GM18867 (cell line): ENCODE data around the gene STK40.

Experiments used
- ATAC-seq: cut with Tn5 transposase; IDR thresholded peaks from one replicate; pipeline ENCODE4 v1.9.1; 2021; ENCODE audit warnings: mild to moderate bottlenecking, moderate library complexity; ENCODE audit not compliant: unreplicated experiment

STK40 gene

DNA sequence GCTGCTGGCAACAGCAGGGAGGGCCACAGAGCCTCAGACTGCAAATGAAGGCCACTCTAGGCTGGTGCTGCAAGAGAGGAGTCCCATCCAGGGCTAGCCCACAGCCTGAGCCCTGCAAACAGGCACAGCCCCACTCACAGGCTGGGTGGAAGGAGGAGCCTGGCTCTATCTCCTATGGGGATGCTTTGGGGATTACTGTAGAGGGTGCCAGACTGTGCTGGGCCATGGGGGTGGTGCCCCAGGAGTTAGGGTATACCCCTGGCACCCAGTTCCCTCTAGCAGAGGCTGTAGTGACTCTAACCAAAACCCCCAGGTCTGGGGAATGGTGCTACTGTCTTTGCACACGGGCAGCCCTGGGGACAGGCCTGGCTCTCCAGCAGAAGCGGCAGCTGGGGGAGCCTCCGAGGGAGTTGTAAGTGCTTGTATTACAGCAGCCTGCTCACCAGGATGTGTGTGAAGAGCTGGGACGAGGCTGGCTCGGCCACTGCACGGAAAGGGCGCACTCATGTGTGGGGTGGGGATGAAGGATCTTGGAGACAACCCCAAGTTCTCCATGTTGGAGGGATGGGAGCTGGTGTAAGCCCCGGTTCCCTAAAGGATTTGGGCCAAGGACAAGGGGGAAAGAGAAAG is 38.9 kb downstream of the STK40 start:
- no peak for ATAC-seq

- ATAC-seq: no peak
These were observed 40.4 kb downstream of the STK40 start for GRCh38 chr1:36345353-36345752.

DNA sequence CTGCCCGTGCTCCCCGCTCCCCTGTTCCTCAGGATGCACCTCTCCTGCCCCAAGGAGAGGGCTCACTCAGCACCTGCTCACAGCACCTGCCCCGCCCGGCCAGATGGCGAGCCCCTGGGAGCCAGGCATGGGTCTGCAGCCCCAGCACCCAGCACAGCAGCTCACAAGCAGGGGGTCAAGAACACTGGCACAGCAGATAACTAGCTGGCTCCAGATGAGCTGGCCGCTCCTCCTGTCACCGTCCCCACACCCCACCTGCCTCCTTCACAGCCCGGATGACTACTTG is 41.4 kb downstream of the STK40 start:
- no peak for ATAC-seq

DNA sequence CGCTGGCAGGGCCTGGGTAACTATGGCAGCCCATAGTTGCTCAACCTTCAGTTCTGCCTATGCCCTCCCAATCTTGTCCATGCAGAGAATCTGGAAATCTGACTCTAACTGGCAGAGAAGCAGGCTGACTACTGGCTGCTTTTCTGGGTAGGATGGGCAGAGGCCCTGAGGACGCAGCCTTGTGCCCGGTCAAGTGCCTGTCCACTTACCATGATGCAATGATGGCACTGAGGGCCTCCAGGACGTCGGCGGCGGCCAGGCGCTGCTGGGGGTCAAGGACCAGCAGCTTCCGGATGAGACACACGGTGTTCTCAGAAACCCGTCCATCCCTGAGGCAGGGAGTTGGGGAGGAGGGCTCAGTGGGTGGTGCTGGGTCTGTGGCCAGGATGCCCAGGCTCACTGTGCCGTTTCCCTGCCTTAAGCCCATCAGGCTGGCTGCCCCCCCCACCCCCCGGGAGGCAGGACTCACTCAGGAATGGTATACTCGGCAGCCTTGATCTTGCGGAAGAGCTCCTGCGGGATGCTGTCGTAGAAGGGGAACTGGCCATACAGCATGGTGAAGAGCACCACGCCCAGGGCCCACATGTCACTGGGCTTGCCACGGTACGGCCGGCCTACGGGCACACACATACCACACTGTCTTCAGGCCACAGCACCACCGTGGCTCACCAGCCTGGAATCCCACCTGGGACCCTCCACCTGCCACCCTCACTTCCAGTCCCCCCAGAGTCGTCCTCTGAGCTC is 41.9 kb downstream of the STK40 start:
- no peak for ATAC-seq

DNA sequence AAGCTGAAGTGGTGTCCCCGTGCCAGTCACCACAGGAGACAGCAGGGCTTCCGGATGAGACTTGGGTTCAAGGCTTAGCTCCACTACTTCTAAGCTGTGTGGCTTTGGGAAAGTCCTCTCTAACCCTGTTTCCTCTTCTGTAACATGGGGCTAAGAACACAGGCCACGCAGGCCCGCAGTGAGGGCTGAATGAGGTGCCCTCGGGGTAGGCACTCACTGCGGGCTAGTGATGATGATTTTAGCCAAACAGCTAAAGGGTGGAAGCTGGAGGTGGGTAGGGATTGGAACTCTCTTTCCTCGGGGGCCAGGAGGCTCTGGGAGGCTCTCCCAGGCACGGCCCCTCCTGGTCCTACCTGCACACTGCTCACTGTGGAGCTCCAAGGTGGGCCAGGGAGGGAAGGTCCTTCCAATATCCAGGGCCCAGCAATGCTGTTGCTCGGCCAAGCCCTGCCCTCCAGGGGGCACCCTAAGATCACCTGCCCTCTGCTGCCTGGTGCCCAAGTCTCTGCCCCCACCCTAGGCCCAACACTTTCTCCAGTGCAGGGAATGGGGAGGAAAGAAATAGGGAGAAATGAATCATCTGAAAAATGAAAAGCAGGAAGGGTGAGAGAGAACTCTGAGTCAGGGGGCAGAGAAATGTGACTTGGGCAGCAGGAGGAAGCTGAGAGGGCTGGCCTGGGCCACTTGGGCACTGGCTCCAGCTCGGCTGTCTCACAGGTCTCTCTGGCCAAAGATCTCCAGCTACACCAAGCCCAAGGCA is 43.1 kb downstream of the STK40 start:
- no peak for ATAC-seq

GRCh38 chr1:36341626-36342320 is 44.0 kb downstream of the STK40 start:
- no peak for ATAC-seq

DNA sequence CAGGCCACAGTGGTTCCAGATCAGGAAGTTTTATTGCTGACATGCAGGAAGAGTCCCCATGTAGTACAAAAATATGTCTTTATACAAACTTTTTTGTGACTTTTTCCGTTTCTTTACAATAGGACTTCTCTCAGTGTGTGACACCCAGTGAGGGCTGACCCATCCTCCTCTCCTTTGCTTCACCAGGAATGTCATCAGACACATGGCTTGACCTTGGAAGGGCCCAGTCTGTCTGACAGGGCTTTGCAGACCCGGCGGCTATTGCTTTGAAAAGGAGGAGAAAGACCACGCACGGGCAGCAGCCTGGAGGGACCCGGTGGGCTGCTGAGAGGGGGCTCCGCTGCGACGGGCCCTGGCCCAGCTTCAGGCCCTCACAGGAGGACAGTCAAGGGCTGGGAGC is 46.1 kb downstream of the STK40 start:
- ATAC-seq: no peak

GRCh38 chr1:36339215-36339614 is 46.5 kb downstream of the STK40 start:
- ATAC-seq: no peak

DNA sequence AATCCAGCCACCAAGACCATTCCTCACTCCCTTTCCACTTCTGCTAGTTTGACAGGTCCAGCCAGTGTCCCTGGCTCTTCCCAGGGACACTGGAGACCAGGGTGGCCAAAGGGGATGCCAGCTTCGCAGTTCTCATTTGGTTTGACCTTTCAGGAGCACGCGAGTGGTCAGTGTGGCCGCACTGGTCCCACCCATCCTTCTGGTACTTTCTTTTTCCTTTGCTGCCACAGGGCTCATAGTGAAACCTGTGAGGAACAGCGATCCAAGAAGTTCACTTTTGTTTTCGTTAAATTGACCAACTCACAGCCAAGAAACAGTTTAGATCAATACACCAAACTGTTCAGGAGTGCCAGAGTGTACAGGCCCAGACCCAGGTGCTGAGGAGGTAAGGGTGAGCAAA is 47.9 kb downstream of the STK40 start:
- ATAC-seq: no peak

DNA sequence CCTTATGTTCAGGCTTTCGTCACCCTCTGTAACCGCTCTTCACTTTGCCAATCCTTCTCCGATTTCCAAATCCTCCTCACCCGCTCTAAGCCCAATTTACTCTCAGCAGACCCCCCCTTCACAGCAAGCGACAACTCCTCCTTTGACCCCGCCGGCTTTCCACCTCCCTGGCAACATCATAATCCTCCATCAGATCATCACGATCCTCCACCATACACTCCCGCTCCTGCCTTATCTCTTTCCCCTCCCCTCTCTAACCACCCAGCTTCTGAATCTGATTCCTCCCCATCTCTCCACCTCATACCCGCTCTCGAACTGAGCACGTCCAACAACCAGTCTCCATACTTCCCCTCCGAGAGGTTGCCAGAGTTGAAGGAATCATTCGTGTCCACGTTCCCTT is 54.8 kb downstream of the STK40 start:
- ATAC-seq: no peak

- no peak for ATAC-seq
These were observed 55.9 kb downstream of the STK40 start for GRCh38 chr1:36329817-36330216.

- ATAC-seq: no peak
These were observed 57.0 kb downstream of the STK40 start for GRCh38 chr1:36328713-36329112.

- ATAC-seq: no peak
These were observed 57.6 kb downstream of the STK40 start for GRCh38 chr1:36328088-36328480.

DNA sequence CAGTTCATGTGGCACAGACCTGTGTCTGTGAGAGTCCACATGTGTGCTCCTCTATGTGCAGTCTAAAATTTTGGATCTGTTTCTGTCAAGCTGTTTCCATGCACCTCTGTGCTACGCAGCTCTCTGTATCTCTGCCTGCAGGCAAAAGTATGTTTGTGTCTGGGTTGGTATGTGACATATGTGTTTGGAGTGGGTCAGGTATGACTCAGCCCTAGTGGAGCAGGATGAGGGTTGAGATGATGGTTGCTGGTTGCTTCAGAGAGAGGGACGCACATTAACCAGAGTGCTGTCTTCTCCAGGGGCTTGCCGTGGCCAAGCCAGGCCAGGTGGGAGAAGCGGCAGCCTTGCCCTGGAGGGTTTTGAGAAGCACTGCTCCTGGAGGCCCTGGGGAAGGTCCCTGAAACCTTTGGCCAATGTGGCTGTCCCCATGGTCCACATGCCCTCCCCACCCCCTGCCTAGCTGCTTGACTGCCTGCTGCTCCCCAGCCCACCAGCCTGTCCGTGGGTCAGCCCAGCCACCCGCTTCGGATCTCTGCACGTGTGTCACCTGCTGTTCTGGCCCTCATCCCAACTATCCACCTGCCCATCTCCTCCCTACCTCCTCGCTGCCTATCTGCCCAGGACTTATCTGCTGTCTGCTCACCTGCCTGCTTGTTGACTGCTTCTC is 58.2 kb downstream of the STK40 start:
- ATAC-seq: no peak

DNA sequence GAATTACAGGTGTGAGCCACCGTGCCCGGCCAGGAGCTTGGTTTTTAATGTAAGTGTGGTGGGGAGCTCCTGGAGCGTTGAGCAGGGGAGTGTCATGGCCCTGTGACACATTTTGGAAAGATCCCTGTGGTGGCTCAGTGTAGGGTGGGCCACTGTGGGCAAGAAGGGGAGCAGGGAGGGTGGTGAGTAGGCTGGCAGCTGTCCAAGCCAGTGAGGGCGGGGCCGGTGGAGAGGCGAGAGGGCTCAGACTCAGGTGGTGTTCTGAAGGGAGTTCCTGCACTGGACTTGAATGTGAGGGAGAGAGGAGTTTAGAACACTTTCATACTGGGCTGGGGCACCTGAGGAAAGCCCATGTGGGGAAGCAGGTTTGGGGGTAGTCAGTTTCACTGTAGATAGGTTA is 59.2 kb downstream of the STK40 start:
- ATAC-seq: no peak

- ATAC-seq: no peak
These were observed 61.4 kb downstream of the STK40 start for GRCh38 chr1:36324353-36324703.

GRCh38 chr1:36323636-36324352 is 61.9 kb downstream of the STK40 start, which contains the start of gene EVA1B:
EVA1B (minus strand) TSS chr1:36323645; CDS start chr1:36323037, 608 bp downstream.
- ATAC-seq: no peak

DNA sequence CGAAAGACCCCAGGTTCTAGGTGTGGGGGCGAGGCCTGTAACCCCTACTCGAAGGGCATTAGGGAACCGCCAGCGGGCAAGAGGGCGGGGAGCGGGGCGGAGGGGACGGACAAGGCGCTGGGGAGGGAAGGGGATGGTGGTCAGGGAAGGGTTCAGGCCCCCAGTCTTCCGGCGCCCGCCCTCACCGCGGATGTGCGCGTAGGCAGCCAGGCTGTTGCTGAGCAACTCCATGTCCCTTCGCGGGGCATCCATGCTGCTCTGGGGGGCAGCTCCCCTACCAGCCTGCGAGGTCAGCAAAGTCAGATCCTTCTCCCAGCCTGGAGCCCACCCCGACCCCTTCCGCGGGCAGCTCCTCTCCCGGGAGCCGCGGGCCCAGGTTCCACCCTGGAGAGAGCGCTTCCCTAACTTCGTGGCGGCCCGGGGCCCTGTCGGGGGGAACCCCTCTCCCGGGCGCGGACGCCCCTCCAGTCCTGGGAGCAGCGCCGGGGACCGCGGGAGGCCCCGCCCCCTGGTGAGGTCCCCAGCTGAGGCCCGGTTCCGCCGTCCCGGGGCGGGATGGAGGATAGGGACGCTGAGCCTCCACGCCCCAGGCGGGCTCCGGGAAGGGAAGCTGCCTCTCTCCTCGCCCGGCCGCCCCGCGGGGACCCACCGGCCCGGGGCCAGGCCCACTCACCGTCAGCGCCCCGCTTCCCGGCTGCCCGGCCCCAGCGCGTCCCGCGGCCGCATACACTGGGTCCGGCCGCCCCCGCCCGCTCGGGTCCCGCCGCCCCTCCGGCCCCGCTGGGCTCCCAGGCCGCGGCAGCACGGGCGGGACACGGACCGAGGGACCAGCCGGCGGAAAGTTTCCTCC is 62.7 kb downstream of the STK40 start:
- no peak for ATAC-seq

GRCh38 chr1:36322041-36322785 is 63.5 kb downstream of the STK40 start:
- no peak for ATAC-seq
